ENCODE results near the gene SEZ6L.

DNA sequence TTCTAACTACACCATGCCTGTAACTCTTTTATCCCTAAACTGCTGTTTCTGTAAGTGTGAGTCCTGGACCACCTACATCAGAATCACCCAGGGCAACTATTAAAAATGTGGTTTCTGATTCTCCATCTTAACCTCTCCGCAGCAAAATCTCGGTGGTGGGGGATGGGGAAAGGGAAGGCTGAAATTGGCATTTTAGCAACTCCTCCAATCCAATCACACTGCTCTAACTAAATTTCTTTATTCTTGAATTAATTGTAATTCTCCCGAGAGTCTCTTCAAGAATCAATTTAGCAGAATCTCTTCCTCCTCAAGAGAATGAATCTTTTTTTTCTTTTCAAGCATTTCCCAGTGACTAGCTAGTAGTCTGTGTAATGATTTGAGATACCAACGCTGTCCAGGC, 36.2 kb downstream of the SEZ6L start:
- TF ChIP-seq POLR2A (IDR thresholded peaks at IDR 0.05), result no peak
- TF ChIP-seq, protein P1, sequence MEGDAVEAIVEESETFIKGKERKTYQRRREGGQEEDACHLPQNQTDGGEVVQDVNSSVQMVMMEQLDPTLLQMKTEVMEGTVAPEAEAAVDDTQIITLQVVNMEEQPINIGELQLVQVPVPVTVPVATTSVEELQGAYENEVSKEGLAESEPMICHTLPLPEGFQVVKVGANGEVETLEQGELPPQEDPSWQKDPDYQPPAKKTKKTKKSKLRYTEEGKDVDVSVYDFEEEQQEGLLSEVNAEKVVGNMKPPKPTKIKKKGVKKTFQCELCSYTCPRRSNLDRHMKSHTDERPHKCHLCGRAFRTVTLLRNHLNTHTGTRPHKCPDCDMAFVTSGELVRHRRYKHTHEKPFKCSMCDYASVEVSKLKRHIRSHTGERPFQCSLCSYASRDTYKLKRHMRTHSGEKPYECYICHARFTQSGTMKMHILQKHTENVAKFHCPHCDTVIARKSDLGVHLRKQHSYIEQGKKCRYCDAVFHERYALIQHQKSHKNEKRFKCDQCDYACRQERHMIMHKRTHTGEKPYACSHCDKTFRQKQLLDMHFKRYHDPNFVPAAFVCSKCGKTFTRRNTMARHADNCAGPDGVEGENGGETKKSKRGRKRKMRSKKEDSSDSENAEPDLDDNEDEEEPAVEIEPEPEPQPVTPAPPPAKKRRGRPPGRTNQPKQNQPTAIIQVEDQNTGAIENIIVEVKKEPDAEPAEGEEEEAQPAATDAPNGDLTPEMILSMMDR (IDR thresholded peaks at IDR 0.05), result no peak
